ENCODE measurements around the gene AHDC1.
"Not testable (repeated sequence)": the region's sequence is repeated elsewhere in the genome, so short reads cannot be mapped to it uniquely, and the experiment has no call there.

GRCh38 chr1:27640514-27640913, 36.6 kb upstream of the AHDC1 start:
- TF ChIP-seq CTCF, POLR2A (IDR thresholded peaks at IDR 0.05): not testable (repeated sequence)
